ENCODE results near the gene IGSF11. TPM values are rescaled to one million over a fixed set of nuclear protein-coding genes. Genes with fewer than 3 reads are reported as not detected.

The IGSF11 gene
- total RNA-seq, 1 donor from 2014 or later: 3.4 TPM

DNA sequence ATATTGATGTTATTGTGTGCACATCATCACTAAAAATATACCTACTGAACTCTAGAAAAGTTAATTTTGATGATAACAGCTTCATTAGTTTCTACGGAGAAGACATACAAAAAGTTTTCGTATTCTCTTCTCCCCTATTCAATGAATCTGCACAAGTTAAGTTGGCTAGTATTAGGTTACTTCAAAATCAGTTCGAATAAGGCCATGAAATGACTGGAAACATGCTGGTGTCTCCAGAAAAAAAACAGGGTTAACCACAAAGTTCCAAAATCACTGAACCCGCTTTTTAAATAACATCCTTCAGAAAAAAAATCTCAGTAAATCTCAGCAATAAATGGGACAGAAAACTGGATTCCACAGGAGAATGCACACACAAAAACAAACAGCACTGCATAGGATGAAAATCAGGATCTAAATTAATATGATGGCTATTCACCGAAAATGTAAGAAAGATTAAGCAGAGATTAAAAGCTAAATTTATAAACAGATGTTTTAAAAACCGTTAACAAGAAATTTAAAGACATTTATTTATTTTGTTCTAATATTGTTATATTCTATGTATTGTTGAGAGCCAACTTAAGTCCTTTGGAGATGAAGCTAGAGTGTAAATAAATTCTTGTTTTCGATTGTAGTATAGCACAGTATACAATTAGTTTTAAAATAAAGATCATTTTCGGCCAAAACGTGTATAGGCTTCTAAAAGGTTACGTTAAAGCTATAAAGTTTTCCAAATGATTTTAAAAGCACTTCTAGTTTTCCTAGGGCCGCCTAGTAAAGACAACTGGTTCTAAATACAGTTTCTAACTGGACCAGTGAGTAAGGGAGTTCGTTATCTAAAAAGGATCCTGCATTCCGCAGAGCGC is 1.0 kb downstream of the IGSF11 start:
- DNase-seq (ENCODE audit: extremely low spot score in 2 of 2): no peak
- Histone ChIP-seq H3K4me3 (peak overlapping the region in 1 of 2 donors; percentile 46), H3K36me3 (no peaks in the 10 kb centered on the region), H3K27me3 (no peaks in the 10 kb centered on the region), H3K4me1 (peaks cover 6% of the 10 kb centered on the region), H3K27ac (no peak overlapping the region), H3K9me3 (no peaks in the 10 kb centered on the region)
- TF ChIP-seq POLR2A (IDR thresholded peaks at IDR 0.05) (no peak), POLR2AphosphoS5 (IDR thresholded peaks at IDR 0.05; ENCODE audit: insufficient read depth in 1 of 2, low read depth in 1 of 2) (no peak)
- TF ChIP-seq, protein P1, sequence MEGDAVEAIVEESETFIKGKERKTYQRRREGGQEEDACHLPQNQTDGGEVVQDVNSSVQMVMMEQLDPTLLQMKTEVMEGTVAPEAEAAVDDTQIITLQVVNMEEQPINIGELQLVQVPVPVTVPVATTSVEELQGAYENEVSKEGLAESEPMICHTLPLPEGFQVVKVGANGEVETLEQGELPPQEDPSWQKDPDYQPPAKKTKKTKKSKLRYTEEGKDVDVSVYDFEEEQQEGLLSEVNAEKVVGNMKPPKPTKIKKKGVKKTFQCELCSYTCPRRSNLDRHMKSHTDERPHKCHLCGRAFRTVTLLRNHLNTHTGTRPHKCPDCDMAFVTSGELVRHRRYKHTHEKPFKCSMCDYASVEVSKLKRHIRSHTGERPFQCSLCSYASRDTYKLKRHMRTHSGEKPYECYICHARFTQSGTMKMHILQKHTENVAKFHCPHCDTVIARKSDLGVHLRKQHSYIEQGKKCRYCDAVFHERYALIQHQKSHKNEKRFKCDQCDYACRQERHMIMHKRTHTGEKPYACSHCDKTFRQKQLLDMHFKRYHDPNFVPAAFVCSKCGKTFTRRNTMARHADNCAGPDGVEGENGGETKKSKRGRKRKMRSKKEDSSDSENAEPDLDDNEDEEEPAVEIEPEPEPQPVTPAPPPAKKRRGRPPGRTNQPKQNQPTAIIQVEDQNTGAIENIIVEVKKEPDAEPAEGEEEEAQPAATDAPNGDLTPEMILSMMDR (IDR thresholded peaks at IDR 0.05): no peak
- intact Hi-C loops (cut with DNase I): loop anchor here (2.0 kb wide), 1 partner anchor 21 kb away; no protein-coding TSS in a partner anchor

DNA sequence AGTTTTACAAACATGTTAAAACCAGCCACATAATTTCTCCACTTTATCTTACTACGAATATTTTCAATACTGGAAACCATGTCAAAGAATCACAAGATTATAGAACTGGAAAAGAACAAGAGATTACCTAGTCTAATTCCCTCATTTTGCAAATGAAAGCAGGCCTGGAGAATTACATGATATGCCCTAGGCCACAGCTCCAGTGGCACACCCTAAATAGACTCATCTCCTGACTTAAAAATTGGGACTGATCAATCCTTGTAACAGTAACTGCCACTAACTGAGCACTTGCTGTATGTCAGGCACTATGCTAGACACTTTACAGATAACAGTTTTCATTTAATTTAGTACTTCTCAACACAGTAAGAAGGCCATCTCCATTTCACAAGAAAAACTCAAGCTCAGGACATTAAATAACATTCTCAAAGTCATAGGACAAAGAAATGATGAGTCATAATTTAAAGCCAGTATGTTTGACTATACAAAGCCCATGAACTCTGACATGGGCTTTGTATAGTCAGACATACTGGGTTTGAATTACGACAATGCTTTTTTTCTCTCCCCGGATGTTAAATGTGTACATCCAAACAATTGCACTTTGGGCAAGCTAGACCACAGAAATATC is 9.4 kb downstream of the IGSF11 start:
- DNase-seq (ENCODE audit: extremely low spot score in 2 of 2): no peak
- Histone ChIP-seq H3K27ac (no peak overlapping the region), H3K4me3 (no peak overlapping the region), H3K27me3 (no peaks in the 10 kb centered on the region), H3K4me1 (no peaks in the 10 kb centered on the region), H3K36me3 (no peaks in the 10 kb centered on the region), H3K9me3 (no peaks in the 10 kb centered on the region)
- intact Hi-C loops (cut with DNase I): no loop called here
- TF ChIP-seq, protein P1 (IDR thresholded peaks at IDR 0.05): no peak
- no peak for TF ChIP-seq POLR2AphosphoS5 (IDR thresholded peaks at IDR 0.05; ENCODE audit: insufficient read depth in 1 of 2, low read depth in 1 of 2)
- TF ChIP-seq POLR2A (IDR thresholded peaks at IDR 0.05): no peak

DNA sequence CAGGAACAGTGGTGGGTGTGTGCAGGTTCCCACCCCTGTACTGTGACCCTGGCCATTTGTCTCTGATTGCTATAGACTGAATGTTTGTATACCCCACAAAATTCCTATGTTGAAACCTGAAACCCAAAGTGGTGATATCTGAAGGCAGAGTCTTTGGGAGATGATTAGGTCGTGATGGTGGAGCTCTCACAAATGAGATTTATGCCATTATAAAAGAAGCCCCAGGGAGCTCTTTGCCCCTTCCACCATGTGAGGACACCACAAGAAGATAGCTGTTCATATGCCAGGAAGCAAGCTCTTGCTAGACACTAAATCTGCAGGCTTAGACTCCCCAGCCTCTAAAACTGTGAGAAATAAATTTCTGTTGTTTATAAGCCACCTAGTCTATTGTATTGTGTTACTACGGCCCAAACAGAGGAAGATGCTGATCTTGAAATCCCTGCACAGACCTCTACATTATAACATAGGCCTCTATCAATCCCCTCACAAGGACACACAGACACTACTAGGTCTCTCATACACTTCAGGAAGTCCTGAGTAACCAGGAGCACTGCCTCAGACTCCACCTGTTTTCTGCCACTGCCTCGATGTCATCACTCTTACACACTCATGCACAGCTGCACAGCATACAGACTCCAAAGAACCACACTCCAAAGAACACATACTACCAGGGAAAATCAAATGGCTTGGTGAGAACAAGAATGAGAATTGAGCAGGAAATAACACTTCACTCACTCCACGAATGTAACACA is 14.7 kb downstream of the IGSF11 start:
- H3K27me3 ChIP-seq: no peaks in the 10 kb centered on the region
- no peaks in the 10 kb centered on the region for H3K4me1 ChIP-seq
- H3K9me3 ChIP-seq: no peaks in the 10 kb centered on the region
- intact Hi-C loops (cut with DNase I): no loop called here
- H3K27ac ChIP-seq: no peak overlapping the region
- no peak for DNase-seq (ENCODE audit: extremely low spot score in 2 of 2)
- TF ChIP-seq, protein P1 (IDR thresholded peaks at IDR 0.05): no peak
- TF ChIP-seq POLR2AphosphoS5 (IDR thresholded peaks at IDR 0.05; ENCODE audit: insufficient read depth in 1 of 2, low read depth in 1 of 2) (no peak), POLR2A (IDR thresholded peaks at IDR 0.05) (no peak)
- H3K36me3 ChIP-seq: no peaks in the 10 kb centered on the region
- H3K4me3 ChIP-seq: no peak overlapping the region

DNA sequence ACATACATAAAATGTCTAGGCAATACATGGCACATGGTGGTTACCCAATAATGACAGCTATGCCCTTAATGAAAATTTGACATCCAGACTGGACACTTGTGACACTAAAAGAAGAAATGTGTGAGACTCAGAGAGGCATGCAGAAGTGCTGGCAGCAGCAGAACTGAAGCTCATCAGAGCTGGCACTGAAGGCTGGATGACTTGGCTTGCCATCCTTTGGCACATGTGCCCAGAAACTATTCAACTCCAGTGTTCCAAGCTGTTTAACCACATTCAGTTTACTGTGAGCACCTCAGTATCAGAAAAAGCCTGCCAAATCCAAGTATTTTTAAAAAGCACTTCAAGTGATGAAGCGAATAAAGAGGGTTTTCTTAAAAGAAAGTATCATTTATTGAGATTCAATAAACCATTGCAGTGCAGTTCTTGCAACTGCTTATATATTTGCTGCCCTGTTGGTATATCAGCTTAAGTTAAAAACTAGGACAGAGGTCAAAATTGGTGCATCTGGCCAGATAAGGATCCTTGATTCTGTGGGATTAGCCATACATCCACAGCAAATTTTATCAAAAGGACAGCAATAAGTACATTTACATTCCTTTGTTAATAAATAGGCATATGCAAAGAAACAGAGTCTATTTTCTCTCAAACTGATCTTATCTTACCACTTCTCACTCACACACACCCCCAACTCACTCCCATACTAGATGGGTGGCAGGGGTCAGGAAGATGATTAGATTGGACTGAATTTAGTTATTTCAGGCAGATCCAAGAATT is 15.8 kb downstream of the IGSF11 start:
- TF ChIP-seq POLR2A (IDR thresholded peaks at IDR 0.05) (no peak), POLR2AphosphoS5 (IDR thresholded peaks at IDR 0.05; ENCODE audit: insufficient read depth in 1 of 2, low read depth in 1 of 2) (no peak)
- TF ChIP-seq, protein P1 (IDR thresholded peaks at IDR 0.05): no peak
- Histone ChIP-seq H3K27ac (no peak overlapping the region), H3K27me3 (no peaks in the 10 kb centered on the region), H3K36me3 (no peaks in the 10 kb centered on the region), H3K9me3 (no peaks in the 10 kb centered on the region), H3K4me3 (no peak overlapping the region), H3K4me1 (no peaks in the 10 kb centered on the region)
- intact Hi-C loops (cut with DNase I): no loop called here
- DNase-seq (ENCODE audit: extremely low spot score in 2 of 2): no peak

All from vagina (tissue), 2 donors.